Body of pancreas (tissue), 4 donors: ENCODE measurements around the gene LHFPL6. TPM values are rescaled to one million over a fixed set of nuclear protein-coding genes. Genes with fewer than 3 reads are reported as not detected.

Experiments used
- ATAC-seq: fragments of 150-250 bp; one replicate; pipeline ENCODE4 v1.9.1; 2016
- DNase-seq, 4 donors: peaks; one replicate each; pipeline ENCODE4 v3.0.0-alpha.2; 2019
- H3K27ac ChIP-seq, 4 donors: fragments of 200-600 bp; sonication (generic); 1 replicate in 3 of 4; 2 replicates in 1 of 4; pipeline versions ENCODE4 v1.5.1 to v1.6.1; 2016 to 2019; ENCODE audit warnings: mild to moderate bottlenecking in 1 of 4, mixed read lengths in 1 of 4, moderate library complexity in 1 of 4
- H3K27me3 ChIP-seq, 2 donors: fragments of 200-600 bp; sonication (generic); one replicate each; pipeline ENCODE4 v1.6.0; 2016; ENCODE audit warnings: mild to moderate bottlenecking in 1 of 2
- H3K36me3 ChIP-seq, 2 donors: fragments of 200-600 bp; sonication (generic); replicated peaks in 1 of 2; 2 replicates each; pipeline ENCODE4 v1.5.1; 2016; ENCODE audit warnings: low read depth in 2 of 2; ENCODE audit not compliant: insufficient read depth in 1 of 2
- H3K4me1 ChIP-seq: fragments of 200-600 bp; sonication (generic); one replicate; pipeline ENCODE4 v1.6.0; 2016
- H3K4me3 ChIP-seq, 2 donors: fragments of 200-600 bp; sonication (generic); 1 replicate in 1 of 2; 2 replicates in 1 of 2; pipeline ENCODE4 v1.5.1; 2016 to 2019
- H3K9me3 ChIP-seq, 3 donors: fragments of 200-600 bp; sonication (generic); 1 replicate in 2 of 3; 2 replicates in 1 of 3; pipeline ENCODE4 v1.5.1; 2016
- POLR2A ChIP-seq, 3 donors: fragments of 450-650 bp; IDR thresholded peaks; one replicate each; pipeline ENCODE4 v1.6.1; 2016; ENCODE audit warnings: antibody characterized with exemption in 3 of 3, mild to moderate bottlenecking in 2 of 3
- whole genome bisulfite sequencing, 2 donors: methylation state at CpG; one replicate each; pipeline ENCODE4 v1.1.5; 2017; 5-methylcytosine and 5-hydroxymethylcytosine counted together
- intact Hi-C: fragments of 100-400 bp; cut with DNase I; formaldehyde crosslinking; loops from one replicate; pipeline ENCODE4 v1.15.1; 2023
- total RNA-seq, 2 donors: library from RNA; depleted of rRNA; stranded (reverse); fragments of >200 nt; gene quantifications; one replicate each; pipeline ENCODE4 v1.1.0, GENCODE V29; 2016
- TF ChIP-seq, protein P1 (sequence below), 7 experiments: fragments of 450-650 bp in 4 of 7; fragments of 200-600 bp in 3 of 7; sonication (generic) in 3 of 7; IDR thresholded peaks; one replicate each; pipeline ENCODE4 v1.5.1; 2016 to 2019; ENCODE audit warnings: antibody characterized with exemption in 7 of 7

The LHFPL6 gene
- total RNA-seq, 2 donors from 2014 or later, result 18.4 to 30.7 TPM

DNA sequence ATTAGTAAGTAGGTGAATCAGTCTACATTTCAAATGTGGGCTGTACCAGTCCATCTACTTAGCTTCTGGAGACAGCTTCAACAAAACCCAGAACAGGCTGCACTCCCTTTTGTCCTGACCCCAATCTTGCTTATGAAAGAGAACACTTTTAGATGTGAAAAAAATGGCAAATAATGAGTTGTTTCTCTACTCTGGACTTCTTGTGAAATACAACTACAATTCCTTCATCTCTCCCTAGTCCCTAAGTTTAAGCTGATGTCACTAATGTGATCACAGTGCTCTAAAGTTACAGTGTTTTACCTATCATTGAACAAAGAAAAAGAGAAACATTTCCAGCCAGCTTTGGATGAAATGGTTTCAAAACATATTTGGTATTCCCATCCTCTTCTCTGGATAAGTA lies 183.9 kb downstream of the LHFPL6 start:
- Histone ChIP-seq H3K27ac (no peak overlapping the region), H3K4me3 (no peak overlapping the region), H3K4me1 (no peaks in the 10 kb centered on the region), H3K27me3 (no peaks in the 10 kb centered on the region), H3K36me3 (no peaks in the 10 kb centered on the region), H3K9me3 (no peaks in the 10 kb centered on the region)
- ATAC-seq (no peak), DNase-seq (no peak)
- no peak for TF ChIP-seq POLR2A (IDR thresholded peaks at IDR 0.05)
- TF ChIP-seq, protein P1, sequence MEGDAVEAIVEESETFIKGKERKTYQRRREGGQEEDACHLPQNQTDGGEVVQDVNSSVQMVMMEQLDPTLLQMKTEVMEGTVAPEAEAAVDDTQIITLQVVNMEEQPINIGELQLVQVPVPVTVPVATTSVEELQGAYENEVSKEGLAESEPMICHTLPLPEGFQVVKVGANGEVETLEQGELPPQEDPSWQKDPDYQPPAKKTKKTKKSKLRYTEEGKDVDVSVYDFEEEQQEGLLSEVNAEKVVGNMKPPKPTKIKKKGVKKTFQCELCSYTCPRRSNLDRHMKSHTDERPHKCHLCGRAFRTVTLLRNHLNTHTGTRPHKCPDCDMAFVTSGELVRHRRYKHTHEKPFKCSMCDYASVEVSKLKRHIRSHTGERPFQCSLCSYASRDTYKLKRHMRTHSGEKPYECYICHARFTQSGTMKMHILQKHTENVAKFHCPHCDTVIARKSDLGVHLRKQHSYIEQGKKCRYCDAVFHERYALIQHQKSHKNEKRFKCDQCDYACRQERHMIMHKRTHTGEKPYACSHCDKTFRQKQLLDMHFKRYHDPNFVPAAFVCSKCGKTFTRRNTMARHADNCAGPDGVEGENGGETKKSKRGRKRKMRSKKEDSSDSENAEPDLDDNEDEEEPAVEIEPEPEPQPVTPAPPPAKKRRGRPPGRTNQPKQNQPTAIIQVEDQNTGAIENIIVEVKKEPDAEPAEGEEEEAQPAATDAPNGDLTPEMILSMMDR (IDR thresholded peaks at IDR 0.05), result no peak
- intact Hi-C loops, result no loop called here

DNA sequence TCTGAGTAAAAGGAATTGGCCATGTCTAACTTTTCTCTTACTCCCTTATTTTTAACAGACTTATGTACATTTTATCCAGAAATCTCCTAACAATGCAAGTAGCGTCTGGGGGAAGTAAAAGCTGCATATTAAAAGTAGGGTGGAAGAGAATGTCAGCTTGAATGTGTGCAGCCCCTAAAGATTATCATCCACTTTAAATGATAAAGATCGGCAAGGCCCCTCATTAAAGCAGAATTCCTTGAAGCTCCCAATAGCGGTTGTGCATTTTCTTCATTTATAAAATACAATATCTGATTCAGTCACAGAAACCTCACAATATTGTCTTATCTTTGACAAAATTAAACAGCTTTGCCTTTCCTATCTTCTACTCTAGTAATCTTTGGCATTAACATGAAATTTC lies 184.6 kb downstream of the LHFPL6 start:
- Histone ChIP-seq H3K27ac (no peak overlapping the region), H3K4me3 (no peak overlapping the region), H3K36me3 (no peaks in the 10 kb centered on the region), H3K9me3 (no peaks in the 10 kb centered on the region), H3K27me3 (no peaks in the 10 kb centered on the region), H3K4me1 (no peaks in the 10 kb centered on the region)
- intact Hi-C loops, result no loop called here
- TF ChIP-seq POLR2A (IDR thresholded peaks at IDR 0.05), result no peak
- TF ChIP-seq, protein P1 (IDR thresholded peaks at IDR 0.05), result no peak
- no peak for DNase-seq
- ATAC-seq, result no peak
- WGBS, 2 donors, result 54 to 65% methylated on average over 3 of the region's 3 CpGs

DNA sequence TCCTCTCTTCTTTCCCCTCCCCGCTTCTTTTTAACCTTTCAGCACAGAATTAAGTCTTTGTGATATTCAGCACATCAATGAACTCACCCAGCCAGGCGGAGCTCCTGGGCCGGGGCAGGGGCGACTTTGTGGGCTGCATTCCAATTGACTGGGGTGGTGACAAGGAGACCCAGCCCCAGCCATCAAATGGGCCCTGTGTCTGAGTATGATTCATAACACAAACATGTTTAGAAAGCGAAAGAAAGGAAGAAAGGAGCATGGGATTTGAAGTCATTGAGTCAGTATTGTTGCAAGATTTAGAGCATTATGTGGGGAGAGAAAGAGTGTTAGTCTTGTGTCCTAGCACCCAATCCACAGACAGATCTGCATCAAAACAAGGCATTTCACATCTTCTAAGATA lies 185.3 kb downstream of the LHFPL6 start:
- Histone ChIP-seq H3K4me3 (no peak overlapping the region), H3K27me3 (no peaks in the 10 kb centered on the region), H3K9me3 (no peaks in the 10 kb centered on the region), H3K27ac (no peak overlapping the region), H3K36me3 (no peaks in the 10 kb centered on the region), H3K4me1 (no peaks in the 10 kb centered on the region)
- TF ChIP-seq, protein P1 (IDR thresholded peaks at IDR 0.05), result no peak
- no peak for TF ChIP-seq POLR2A (IDR thresholded peaks at IDR 0.05)
- ATAC-seq, result no peak
- WGBS, 2 donors, result 49 to 50% methylated on average over 5 of the region's 5 CpGs
- no peak for DNase-seq
- intact Hi-C loops, result no loop called here

DNA sequence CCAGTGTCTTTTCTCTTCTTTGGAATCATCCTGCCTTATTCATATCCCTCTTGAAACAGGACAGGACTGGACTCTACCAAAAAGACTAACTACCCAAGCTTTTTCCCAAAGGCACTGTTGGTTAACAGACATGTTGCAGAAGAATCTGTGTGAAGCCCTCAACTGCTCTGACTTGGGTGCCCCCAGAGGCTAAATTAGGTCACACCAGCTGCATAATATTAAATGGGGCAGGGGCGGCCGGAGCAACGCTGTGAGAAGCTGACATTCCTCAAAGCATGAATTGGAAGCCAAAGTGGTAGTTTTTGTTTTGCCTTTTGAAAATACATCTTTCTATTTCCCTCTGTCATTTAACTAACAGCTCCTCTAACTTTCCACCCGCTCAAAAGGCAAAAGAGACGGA lies 185.9 kb downstream of the LHFPL6 start:
- TF ChIP-seq POLR2A (IDR thresholded peaks at IDR 0.05), result no peak
- TF ChIP-seq, protein P1 (IDR thresholded peaks at IDR 0.05), result peak in 1 of 7 experiments; percentile 6
- DNase-seq (no peak), ATAC-seq (no peak)
- H3K9me3 ChIP-seq, result no peaks in the 10 kb centered on the region
- H3K36me3 ChIP-seq, result no peaks in the 10 kb centered on the region
- WGBS, 2 donors, result 49 to 53% methylated on average over 5 of the region's 5 CpGs
- H3K4me3 ChIP-seq, result no peak overlapping the region
- no peaks in the 10 kb centered on the region for H3K4me1 ChIP-seq
- intact Hi-C loops, result no loop called here
- no peak overlapping the region for H3K27ac ChIP-seq
- H3K27me3 ChIP-seq, result no peaks in the 10 kb centered on the region

DNA sequence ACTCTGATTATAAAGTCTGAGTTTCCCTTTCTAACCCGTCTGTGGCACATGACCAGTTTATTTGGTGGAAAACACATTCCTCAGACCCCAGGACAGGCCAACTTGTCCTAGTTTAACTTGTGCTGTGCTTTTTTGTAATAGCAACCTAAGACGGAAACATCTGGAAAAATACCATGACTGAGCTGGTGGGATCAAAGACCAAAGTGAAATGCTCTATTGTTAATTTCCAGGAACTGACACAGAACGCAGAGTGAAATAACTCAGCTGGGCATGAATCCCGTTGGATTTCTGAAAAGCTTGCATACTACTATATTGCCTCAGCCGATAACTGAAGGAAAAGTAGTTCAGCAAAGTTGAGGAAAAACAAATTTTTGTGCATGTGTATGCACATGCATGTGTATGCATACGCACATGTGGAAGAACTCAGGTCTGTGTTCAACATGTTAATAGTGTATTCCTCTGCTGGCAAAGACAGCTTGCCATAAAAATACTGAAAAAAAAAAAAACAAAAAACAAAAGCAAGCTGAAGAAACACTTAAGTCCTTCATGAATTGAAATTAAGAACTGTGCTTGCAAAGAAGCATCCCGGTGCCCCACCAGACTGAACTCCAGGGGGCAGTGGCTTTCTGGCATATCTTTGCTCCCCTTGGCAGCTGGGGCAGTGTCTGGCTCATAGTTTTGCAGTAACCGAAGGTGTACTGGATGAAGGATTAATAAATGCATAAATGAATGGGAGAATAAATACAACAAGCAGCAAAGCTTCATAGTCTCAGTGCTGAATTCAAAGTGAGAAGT lies 187.8 kb downstream of the LHFPL6 start:
- TF ChIP-seq, protein P1 (IDR thresholded peaks at IDR 0.05), result peak in 6 of 7 experiments; percentile 13 to 53 (median 25)
- TF ChIP-seq POLR2A (IDR thresholded peaks at IDR 0.05), result no peak
- no peak overlapping the region for H3K4me3 ChIP-seq
- no peaks in the 10 kb centered on the region for H3K27me3 ChIP-seq
- no peaks in the 10 kb centered on the region for H3K9me3 ChIP-seq
- DNase-seq (peak; percentile 16 to 62 (median 33)), ATAC-seq (peak; percentile 33)
- no peaks in the 10 kb centered on the region for H3K4me1 ChIP-seq
- intact Hi-C loops, result no loop called here
- H3K27ac ChIP-seq, result no peak overlapping the region
- WGBS, 2 donors, result 46 to 49% methylated on average over 8 of the region's 8 CpGs
- no peaks in the 10 kb centered on the region for H3K36me3 ChIP-seq
